A673 (cell line): ENCODE measurements around the gene LFNG. TPM values are rescaled to one million over a fixed set of nuclear protein-coding genes. Genes with fewer than 3 reads are reported as not detected.

Experiments
- BruUV-seq: library from RNA; stranded (reverse); fragments of 400-500 nt; replicated peaks from 2 replicates; lab custom pipeline; 2021; lab: Mats Ljungman, UMichigan
- CTCF ChIA-PET: fragments of 300-600 bp; sonication (Branson Sonifier 250); formaldehyde crosslinking; loops from one replicate; lab custom pipeline; 2022; ENCODE audit warnings: antibody characterized with exemption; lab: Charles Lee
- POLR2A ChIA-PET: fragments of 300-600 bp; sonication (Branson Sonifier 250); formaldehyde crosslinking; loops from one replicate; lab custom pipeline; 2022; ENCODE audit warnings: antibody characterized with exemption; ENCODE audit not compliant: low non-redundant PET; lab: Charles Lee
- DNase-seq: peaks from one replicate; pipeline ENCODE4 v3.0.0-alpha.2; 2015; ENCODE audit warnings: low spot score
- H3K27ac ChIP-seq: fragments of 200-600 bp; sonication (generic); 2 replicates; pipeline ENCODE4 v1.5.1; 2016; ENCODE audit warnings: mixed run types, low read depth, mild to moderate bottlenecking, mixed read lengths, antibody characterized with exemption, low read length; ENCODE audit not compliant: poor library complexity, severe bottlenecking
- H3K27me3 ChIP-seq: fragments of 200-600 bp; sonication (generic); replicated peaks from 2 replicates; pipeline ENCODE4 v1.6.1; 2017; ENCODE audit warnings: mixed run types, low read depth, mild to moderate bottlenecking, mixed read lengths, antibody characterized with exemption, low read length; ENCODE audit not compliant: insufficient read depth, poor library complexity
- H3K36me3 ChIP-seq: fragments of 200-600 bp; sonication (generic); 2 replicates; pipeline ENCODE4 v1.6.1; 2016; ENCODE audit warnings: mixed run types, mild to moderate bottlenecking, mixed read lengths, antibody characterized with exemption, low read length; ENCODE audit not compliant: insufficient read depth, poor library complexity, severe bottlenecking
- H3K4me1 ChIP-seq: fragments of 200-600 bp; sonication (generic); 2 replicates; pipeline ENCODE4 v1.6.1; 2017; ENCODE audit warnings: mixed run types, mild to moderate bottlenecking, mixed read lengths, antibody characterized with exemption, low read length; ENCODE audit not compliant: insufficient read depth, poor library complexity, severe bottlenecking
- H3K4me3 ChIP-seq: fragments of 200-600 bp; sonication (generic); 2 replicates; pipeline ENCODE4 v1.5.1; 2016; ENCODE audit warnings: low read depth, mixed run types, mild to moderate bottlenecking, mixed read lengths, low read length; ENCODE audit not compliant: poor library complexity, severe bottlenecking
- H3K9me3 ChIP-seq: fragments of 200-600 bp; sonication (generic); 2 replicates; pipeline ENCODE4 v1.6.1; 2016; ENCODE audit warnings: mixed run types, low read depth, mild to moderate bottlenecking, mixed read lengths, antibody characterized with exemption, low read length; ENCODE audit not compliant: poor library complexity, severe bottlenecking
- CTCF ChIP-seq: fragments of 300-800, 200-600 bp; sonication (generic); conservative IDR thresholded peaks from 2 replicates; pipeline ENCODE4 v1.5.1; 2017; ENCODE audit warnings: low read depth, mild to moderate bottlenecking, antibody characterized with exemption, low read length, moderate library complexity, mixed read lengths
- EZH2 ChIP-seq: fragments of 200-600 bp; sonication (generic); IDR thresholded peaks from 2 replicates; pipeline ENCODE4 v1.6.1; 2017; ENCODE audit warnings: borderline replicate concordance, low read depth, mild to moderate bottlenecking, mixed read lengths, antibody characterized with exemption, low read length; ENCODE audit not compliant: poor library complexity, severe bottlenecking
- intact Hi-C: fragments of 100-400 bp; cut with micrococcal nuclease; formaldehyde crosslinking; loops from one replicate; pipeline ENCODE4 v1.10.0; 2022; ENCODE audit not compliant: unreplicated experiment
- total RNA-seq: library from RNA; stranded (reverse); gene quantifications from 2 replicates; pipeline ENCODE4 v1.2.3, GENCODE V29; 2021

LFNG gene
- total RNA-seq, 1 experiment from 2014 or later: 11.7 TPM

GRCh38 chr7:2523941-2524807, 4.6 kb downstream of the LFNG start:
- TF ChIP-seq EZH2 (no peak), CTCF (no peak)
- no peaks in the 10 kb centered on the region for H3K27me3 ChIP-seq
- H3K36me3 ChIP-seq: no peaks in the 10 kb centered on the region
- intact Hi-C loops: no loop called here
- H3K9me3 ChIP-seq: no peaks in the 10 kb centered on the region
- no TSS peak for BruUV-seq
- peaks cover 27% of the 10 kb centered on the region for H3K4me1 ChIP-seq
- ChIA-PET POLR2A (interaction anchor here (0.6 kb wide), 1 partner anchor 42 kb away, joined by 5 read pairs; no protein-coding TSS in a partner anchor), CTCF (no interaction called here)
- no peak for DNase-seq
- no peak overlapping the region for H3K27ac ChIP-seq
- H3K4me3 ChIP-seq: no peak overlapping the region

GRCh38 chr7:2524808-2525657, 5.5 kb downstream of the LFNG start:
- CTCF ChIA-PET: no interaction called here
- no peak for DNase-seq
- H3K36me3 ChIP-seq: no peaks in the 10 kb centered on the region
- peaks cover 27% of the 10 kb centered on the region for H3K4me1 ChIP-seq
- intact Hi-C loops: no loop called here
- no TSS peak for BruUV-seq
- no peaks in the 10 kb centered on the region for H3K9me3 ChIP-seq
- no peak overlapping the region for H3K27ac ChIP-seq
- no peaks in the 10 kb centered on the region for H3K27me3 ChIP-seq
- no peak overlapping the region for H3K4me3 ChIP-seq
- no peak for TF ChIP-seq EZH2
- POLR2A ChIA-PET: interaction anchor here (0.6 kb wide), 1 partner anchor 41 kb away, joined by 5 read pairs; no protein-coding TSS in a partner anchor

GRCh38 chr7:2525658-2526630, 6.4 kb downstream of the LFNG start:
- BruUV-seq: no TSS peak
- intact Hi-C loops: no loop called here
- CTCF ChIA-PET: no interaction called here
- peaks cover 25% of the 10 kb centered on the region for H3K4me1 ChIP-seq
- H3K27me3 ChIP-seq: no peaks in the 10 kb centered on the region
- H3K4me3 ChIP-seq: no peak overlapping the region
- DNase-seq: no peak
- TF ChIP-seq CTCF (no peak), EZH2 (no peak)
- H3K27ac ChIP-seq: no peak overlapping the region
- no peaks in the 10 kb centered on the region for H3K9me3 ChIP-seq
- H3K36me3 ChIP-seq: no peaks in the 10 kb centered on the region
- POLR2A ChIA-PET: no interaction called here
